Activated CD4-positive, alpha-beta T cell treated with anti-CD3 and anti-CD28 coated beads for 4 hours (primary cell): ENCODE measurements around the gene SH3TC1.

Experiments
- DNase-seq, 2 donors: peaks; one replicate each; pipeline ENCODE4 v3.0.0-alpha.2; 2020

The SH3TC1 gene

DNA sequence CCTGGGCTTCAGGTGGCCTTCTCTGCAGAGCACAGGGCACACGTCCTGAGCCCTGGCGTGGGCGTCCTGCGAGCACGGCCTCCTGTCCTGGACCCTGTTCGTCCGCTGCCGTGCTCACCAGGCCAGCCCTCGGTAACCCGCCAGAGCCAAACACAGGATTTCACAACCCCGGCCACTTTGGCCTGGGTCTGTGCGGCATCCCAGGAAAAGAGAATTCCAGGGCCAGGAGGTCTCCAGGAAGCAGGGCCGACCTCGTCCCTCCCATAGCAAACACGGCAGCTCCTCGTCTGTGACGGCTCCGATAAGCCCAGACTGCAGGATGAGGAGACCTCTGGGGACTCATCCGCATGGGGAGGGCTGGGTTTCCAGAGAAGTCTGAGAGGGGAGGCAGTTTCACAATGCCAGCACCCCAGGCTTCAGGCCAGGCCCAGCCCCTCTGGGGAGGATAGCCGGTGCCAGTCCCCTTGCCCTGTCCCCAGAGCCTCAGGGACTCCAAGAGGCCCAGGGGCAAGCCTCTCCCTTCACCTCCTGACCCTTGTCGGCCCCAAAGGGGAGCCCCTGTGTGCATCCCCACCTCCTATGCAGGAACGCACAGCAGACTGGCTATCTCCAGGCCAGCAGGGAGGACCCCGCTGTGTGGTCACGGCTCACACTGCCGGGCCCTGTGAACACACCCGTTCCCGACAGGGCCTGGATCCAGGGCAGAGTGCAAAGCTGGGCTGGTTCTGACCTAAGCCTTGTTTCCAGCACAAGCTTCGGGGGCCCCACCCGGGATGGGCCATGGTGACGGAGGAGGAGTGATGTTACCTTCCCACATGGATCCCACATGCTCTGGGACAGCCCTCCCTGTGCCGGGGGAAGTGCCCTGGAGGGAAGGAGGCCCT, 48.2 kb downstream of the SH3TC1 start:
- DNase-seq, result no peak

DNA sequence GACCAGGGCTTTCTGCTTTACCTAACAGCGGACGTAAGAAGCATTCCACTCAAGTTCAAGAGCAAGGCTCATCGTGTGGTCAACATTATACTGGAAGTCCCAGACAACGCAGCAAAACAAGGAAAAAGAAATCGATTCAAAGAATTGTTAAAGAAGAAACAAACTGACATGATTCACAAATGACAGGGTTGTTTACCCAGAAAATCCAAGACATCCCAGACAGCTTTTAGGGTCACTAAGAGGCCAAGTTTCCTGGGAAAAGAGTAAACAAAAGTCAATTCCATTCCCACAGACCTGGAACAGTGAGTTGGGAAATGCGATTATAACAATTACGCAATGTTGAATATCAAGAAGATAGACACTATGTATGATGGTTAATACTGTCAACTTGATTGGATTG, 49.0 kb downstream of the SH3TC1 start:
- DNase-seq, result no peak

DNA sequence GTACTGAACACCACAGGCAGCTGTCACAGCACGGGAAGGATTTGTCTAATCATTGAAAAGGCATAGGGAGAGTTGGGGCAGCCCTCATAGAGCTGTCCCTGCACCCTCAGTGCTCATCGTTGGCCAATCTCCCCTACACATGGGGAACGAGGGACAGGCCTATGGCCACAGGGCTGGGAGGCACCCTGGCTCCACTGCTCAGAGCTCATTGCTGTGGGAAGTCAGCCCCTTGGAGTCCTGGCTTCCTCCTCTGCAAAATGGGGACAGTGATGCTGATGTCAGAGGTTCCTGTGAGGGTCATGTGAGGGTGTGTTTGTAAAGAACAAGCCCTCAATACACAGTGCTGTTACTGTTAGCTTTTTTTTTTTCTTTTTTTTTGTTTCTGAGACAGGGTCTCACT, 51.1 kb downstream of the SH3TC1 start:
- no peak for DNase-seq

DNA sequence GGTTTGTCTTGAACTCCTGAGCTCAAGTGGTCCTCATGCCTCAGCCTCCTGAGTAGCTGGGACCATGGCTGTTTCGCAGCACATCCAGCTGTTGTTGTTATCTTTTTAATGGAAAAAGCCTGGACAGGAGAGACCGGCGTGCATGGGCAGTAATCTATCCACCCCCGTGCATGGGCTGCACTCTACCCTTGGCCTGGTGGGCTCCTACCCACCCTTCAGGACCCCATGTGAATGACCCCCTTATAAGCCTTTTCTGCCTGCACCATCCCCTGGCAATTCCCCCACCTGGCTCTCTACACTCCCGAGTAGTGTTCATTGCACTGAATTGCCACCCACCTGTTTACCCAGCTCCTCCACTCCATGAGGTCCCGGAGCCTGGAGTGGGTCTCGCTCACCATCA, 51.5 kb downstream of the SH3TC1 start:
- no peak for DNase-seq

DNA sequence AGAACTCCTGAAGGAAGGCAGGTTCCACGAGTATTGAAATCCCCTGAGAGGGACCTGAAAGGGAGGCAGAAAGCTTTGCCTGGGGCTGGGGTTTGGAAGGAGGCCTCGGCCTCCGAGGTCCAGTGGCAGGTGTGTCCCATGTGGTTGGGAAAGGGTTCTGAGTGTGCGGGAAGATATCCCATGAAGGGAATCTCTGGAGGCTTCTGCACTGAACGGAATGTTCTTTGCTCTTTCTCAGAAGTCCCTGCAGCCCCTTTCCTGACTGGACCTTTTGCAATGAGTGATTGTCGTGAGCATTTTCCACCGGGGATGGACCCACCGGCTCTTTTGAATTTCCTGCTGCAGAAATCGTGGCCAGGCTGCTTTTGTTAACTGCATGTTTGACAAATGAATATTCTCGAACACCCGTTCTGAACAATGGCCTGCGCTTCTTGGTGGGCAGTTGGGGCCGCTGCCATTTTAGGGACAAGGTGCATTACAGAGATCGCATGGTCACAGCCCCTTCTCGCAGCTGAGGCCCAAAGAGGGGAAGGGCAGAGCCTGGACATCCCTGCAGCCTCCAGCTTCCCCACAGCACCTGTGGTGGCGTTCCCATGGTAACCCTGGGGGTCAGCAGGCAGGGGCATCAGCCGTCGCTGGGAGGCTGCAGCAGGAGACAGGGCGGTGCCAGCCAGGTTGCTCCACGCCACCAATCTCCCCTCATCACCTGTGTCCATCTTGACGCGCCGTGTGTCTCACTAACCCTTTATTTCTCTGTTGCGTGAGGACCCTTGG, 52.2 kb downstream of the SH3TC1 start:
- DNase-seq, result no peak

DNA sequence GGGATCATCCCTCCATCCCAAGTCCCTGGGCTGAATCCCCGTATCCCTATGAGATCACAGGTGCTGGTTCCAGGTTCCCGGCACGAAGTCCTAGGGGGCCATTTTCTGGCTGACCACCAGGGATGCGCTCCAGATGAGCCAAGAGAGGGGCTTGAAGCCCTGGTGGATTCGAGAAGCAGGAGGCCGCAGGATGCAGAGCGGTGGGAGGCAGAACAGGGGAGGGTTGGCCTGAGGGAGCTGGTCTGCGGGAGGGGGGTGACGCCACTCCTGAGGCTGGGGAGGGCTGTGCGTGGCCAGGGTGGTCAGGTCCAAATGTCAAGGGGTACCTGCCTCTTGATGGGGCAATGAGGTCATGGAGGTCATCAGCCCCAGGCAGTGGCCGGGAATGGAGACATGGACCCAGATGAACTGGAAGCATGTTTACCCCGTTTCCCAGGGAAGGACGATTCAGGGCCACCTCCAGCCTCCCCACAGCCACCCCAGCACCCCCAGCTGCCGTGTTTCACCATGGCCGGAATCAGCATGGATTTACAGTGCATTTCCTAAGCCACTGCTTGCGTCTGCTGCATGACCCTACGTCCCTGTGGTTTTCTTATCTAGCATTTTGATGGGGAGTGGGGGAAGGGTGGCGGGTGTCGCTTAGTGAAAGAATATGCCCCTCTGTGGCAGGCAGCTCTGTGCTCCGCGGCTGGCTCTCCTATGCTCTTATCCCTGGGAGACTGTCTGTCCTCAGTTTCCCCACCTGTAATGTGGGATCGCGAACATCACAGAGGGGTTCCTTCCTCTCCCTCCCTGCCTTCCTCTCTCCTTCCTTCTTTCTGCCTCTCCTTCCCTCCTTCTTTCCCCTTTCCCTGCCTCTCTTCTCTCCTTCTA, 53.4 kb downstream of the SH3TC1 start:
- DNase-seq, result no peak

DNA sequence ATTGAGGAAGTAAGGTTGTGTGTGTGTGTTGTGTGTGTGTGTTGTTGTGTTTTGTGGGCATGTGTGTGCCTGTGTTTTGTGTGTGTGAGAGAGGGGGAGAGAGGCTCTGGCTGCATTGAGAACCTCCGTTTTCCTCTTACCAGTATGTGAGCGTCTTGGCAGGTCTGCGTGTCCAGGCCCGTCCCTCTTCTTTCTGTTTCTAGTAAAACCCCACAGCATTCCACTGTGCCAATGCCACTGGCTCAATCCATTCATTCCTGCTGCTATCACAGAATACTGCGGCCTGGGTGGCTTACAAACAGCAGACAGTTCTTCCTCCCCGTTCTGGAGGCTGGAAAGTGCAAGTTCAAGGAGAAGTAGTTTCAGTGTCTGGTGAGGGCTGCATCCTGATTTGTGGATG, 55.0 kb downstream of the SH3TC1 start:
- no peak for DNase-seq

DNA sequence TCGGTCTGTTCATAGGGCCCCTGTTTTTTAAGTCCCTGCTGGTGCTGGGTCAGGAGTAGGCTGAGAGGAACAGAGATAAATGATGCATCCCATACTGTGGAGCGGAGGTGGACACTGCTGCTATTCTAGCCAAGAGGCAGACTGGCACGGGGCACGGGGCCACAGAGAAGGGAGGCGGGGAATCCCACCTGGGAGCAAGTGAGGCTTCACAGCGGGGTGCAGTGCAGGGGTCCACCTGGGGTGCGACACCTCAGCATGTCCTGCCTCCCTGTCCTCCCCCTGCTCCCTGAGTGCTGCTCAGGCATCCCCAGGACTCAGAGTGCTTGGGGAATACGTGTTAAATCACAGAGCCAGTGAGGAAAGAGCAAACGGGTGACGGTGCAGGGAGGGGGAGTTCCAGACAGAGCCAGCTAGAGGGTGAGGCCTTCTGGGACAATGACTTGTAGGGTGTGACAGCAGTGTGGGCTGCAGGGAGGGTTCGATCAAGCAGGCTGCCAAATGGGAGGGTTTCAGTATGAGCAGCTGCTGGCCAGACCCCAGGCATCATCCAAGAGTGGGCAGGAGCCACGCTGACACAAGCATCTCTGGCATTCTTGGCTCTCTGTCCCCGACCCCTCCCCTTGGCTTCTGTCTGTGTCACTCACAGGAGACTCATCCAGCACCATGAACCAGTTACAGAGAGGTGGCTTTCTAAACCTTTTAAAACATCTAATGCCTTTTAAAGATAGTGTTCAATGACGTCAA, 56.8 kb downstream of the SH3TC1 start:
- DNase-seq, result no peak

DNA sequence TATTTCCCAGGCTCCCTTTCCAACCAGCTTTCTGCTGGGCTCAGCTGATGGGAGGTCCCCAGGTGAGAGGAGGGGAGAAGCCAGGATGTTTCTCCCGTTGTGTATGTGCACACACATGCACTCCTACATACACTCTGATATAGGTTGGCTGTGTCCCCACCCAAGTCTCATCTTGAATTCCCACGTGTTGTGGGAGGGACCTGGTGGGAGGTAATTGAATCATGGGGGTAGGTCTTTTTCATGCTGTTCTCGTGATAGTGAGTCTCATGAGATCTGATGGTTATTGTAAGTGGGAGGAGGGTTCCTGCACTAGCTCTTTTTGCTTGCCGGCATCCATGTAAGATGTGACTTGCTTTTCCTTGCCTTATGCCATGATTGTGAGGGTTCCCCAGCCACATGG, 58.8 kb downstream of the SH3TC1 start:
- no peak for DNase-seq

DNA sequence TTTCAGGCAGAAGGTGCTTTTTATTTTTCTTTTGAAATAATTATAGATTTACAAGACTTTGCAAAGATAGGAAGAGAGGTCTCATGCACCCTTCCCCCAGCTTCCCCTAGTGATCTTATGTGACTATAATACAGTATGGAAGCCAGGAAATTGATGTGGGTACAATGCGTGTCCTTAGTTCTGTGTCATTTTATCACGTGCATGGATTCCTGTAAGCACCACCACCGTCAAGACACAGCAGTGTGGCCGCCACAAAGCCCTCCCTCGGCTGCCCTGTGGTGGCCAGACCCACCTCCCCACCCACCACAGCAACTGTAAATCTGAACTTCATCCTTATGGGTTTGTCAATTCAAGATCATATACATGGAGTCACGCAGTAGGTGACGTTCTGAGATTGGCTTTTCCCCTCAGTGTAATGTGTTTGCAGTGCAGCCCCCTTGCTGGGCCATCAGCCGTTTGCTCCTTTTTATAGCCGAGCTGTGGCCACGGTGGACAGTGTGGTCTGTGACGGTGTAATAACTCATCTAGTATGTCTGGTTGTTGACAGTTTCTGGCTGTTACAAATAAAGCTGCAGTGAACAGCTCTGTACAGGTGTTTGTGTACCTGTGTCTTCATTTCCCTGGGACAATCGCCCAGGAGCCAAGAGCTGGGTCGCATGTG, 59.6 kb downstream of the SH3TC1 start:
- DNase-seq, result no peak

DNA sequence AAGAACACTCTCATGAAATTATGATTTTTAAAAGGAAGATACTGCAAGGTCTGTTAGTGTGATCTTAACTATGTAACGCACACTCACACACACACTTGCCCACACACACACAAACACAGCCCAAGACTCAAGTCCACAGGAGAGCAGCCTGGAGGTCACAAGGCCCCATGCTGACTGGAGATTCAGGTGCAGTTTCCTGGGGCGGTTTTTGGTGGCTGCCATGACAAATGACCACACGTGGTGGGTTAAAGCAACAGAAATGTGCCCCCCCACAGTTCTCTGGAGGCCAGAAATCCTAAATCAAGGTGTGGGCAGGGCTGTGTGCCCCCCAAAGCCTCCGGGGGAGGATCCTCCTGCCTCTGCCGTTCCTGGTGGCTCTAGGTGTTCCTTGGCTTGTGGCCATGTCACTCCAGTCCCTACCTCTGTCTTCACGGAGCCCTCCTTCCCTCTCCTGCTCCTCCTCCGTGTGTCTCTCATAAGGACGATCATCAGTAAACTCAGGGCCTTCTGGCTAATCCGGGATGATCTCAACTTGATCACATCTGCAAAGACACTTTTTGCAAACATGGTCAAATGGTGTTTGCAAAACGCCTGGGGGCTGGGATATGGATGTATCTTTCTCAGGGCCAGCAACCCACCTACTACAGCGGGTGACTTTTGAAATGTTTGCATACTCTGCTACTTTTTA, 60.8 kb downstream of the SH3TC1 start:
- DNase-seq, result no peak

DNA sequence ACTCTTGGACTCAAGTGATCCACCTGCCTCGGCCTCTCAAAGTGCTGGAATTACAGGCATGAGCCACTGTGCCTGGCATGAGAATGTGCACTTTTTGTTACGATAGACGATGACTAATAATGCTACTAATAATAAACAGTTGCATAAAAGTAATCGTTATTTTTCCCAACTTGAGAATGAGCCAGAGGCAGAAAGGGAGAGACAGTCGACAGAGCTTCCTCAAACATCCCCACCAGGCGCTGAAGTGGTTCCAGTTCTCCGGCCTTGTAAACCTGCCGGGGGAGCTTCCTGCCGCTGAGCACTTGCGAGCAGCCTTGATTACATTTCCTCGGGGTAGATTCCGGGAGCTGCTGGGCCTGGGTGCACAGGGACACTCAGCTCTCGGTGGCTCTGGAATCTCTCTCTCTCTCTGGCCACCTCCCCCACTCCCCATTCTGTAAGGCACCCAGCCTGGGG, 61.6 kb downstream of the SH3TC1 start:
- no peak for DNase-seq

DNA sequence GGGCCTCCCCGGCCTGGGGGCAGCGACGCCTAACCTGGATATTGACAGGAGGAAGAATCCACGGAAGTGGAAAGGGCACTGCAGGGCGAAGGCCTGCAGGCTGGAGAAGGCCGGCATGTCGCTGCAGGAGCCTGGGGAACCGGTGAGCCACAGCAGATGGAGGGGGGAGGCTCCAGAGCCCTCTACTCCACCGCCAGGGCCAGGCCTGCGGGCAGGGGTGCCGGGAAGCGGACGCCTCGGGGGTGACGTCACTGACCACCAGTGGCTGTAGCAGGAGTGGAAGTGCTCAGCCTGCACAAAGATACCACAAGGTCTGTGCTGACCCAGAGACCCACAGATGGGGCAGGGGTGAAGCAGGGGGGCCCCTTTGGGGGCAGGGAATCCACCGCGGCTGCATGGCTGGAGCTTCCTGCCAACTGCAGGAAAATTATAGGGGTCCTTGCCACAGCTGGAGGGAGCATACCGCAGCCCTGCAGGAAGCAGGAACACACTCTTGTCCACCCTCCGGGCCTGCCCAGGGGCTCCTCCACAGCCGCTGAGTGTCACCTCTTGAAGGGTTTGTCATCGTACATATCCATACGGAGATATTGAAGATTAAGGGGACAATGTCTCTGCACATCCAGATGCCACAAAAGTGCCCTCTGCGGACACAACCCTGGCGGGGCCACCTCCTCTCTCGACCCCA, 62.9 kb downstream of the SH3TC1 start:
- DNase-seq, result no peak

DNA sequence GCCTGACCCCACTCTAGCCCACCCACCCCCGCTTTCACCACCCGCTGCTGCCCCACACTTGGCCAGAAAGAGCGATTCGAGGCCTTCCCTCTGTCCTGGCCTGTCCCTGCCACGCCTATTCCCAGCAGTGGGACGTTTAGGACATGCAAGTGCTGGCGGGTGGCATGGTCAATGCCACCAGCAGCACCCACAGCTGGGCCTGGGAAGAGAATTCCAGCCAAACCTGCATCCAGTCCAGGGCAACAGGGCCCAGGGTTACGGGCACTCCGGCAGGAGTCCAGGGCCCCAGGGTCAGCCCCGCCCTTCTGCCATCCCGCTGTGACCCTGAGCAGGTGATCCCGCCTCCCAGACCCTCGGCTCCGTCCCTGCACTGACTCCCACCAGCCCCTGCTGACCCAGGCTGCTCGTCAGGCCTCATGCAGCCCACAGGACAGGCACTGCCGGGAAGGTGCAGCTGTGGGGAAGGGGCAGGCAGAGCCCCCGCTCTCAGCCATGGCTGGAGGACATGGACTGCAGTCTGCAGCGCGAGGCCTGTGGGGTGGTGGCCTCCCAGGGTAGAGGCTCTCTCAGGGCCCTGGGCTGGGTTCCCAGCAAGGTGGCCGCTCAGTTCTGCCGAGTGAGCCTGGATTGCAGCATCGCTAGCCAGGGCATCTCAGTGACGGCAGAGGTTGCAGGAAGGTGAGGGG, 63.7 kb downstream of the SH3TC1 start:
- no peak for DNase-seq

DNA sequence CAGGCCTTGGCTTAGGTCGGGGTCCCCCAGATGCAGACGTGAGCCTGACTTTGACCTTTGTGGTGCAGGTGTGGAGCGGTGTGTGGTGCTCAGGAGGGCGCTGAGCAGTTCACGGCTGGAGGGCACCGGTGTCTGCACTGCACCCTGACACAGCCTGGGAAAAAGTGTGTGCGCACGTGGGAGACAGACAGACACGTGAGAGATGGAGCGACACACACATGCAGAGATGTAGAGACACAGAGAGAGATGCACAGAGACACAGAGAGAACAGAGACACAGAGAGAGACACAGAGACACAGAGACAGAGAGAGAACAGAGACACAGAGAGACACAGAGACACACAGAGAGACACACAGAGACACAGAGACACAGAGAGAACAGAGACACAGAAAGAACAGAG, 64.3 kb downstream of the SH3TC1 start:
- DNase-seq, result no peak

DNA sequence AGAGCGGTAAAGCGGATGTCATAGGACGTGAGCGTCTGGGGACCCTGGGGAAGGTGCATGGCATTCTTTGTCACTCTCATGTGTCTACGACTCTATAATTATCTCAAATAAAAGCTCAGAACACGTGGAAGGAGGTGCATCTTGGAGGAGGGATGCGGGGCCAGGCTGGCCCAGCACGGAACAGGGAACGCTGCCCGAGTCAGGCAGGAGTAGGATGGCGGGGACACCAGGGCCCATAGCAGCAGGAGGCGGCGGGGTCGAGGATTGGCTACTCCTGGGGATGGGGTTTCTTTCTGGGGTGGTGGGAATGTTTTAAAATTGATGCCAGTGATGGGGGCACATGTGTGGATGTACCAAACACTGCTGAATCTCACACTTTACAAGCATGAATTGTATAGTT, 65.0 kb downstream of the SH3TC1 start:
- no peak for DNase-seq

DNA sequence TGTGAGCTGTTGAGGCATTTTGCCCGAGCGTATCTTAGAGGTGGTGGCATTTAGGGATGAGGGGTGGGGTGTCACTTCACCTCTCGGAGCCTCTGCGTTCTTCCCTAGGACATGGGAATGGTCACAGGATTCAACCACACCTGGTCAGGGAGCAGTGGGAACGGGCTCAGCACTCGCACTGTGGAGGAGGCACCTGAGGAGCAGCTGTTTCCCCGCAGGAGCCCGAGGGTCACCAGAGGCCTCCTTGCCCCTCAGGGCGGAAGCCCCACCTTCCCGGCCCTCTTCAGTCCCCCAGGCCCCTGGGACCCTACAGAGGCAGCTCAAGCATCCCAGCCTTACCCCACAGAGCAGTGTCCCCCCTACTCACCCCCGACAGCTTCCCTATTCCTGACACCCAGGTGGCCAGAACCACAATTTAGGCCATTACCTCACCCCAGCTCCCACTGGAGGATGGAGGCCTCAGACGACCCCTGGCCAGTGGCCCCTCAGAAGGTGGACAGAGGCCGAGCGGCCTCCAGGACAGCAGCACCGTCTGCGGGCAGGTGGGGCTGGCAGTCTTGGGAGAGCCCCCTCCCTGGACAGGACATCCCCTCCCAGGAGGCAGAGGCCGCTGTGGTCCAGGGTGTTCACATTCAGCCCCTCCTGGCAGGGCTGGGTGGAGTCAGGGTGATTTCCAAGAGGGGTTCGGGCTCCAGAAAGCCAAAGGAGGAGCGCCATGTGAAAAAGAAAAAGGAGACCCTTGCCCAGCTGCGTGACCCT, 66.3 kb downstream of the SH3TC1 start:
- DNase-seq, result no peak

DNA sequence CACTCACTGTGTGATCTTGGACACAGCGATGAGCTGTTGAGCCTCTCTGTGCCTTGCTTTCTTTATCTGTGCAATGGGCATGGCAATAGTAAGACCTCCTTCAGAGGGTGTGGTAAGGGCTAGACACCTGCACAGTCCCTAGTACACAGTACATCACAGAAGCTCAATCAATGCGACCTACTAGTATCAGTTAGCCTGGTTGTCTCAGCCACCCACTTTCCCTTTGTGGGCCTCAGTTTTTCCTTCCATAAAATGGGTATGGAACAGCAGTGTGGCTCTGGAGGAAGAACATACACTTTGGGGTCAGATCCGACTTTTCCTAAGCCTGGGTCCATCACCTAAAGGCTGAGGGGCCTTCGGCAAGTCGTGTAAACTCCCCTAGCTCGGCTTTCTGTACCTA, 67.0 kb downstream of the SH3TC1 start:
- DNase-seq, result no peak

DNA sequence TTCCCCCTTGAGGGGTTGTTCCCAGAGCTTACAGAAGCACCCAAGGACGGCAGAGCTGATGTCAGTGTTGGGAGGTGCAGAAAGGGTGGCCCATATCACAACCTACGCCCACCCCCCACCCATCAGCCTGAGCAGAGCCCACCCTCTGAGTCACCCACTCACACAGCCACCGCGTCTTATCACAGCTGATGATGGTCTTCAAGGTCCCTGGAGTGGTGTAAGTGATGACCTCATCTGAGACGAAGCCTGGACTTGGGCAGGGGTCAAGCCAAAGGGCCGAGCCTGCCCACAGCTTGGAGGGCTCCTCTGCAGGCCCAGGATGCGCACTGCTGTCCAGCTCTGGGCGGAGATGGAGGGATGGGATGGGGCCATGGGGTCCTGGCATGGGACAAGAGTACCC, 67.4 kb downstream of the SH3TC1 start:
- no peak for DNase-seq
